Measurements from ENCODE around the gene HPSE2.

- TF ChIP-seq POLR2A (IDR thresholded peaks at IDR 0.05; ENCODE audit: low read length) (no peak), GATA1 (IDR thresholded peaks at IDR 0.05; ENCODE audit: low read depth, low read length) (no peak)
Measured at GRCh38 chr10:98483658-98484057, 752.0 kb downstream of the HPSE2 start.
